G401 (cell line): Measurements from ENCODE around the gene MLST8. TPM values are rescaled to one million over a fixed set of nuclear protein-coding genes. Genes with fewer than 3 reads are reported as not detected.

Experiments used
- DNase-seq: peaks from one replicate; pipeline ENCODE4 v3.0.0-alpha.2; 2015; ENCODE audit warnings: low spot score
- in situ Hi-C: cut with HindIII; loops from 2 replicates; pipeline ENCODE4 v1.10.0; 2016; ENCODE audit warnings: low sequenced_read_pairs, mixed read lengths
- total RNA-seq: library from RNA; depleted of rRNA; stranded (reverse); fragments of >200 nt; shearing (Covaris generic); gene quantifications from 2 replicates; pipeline ENCODE4 v1.2.3, GENCODE V29; 2014; rRNA removed

MLST8 gene
- total RNA-seq = 34.8 and 86.2 TPM in 2 replicates

DNA sequence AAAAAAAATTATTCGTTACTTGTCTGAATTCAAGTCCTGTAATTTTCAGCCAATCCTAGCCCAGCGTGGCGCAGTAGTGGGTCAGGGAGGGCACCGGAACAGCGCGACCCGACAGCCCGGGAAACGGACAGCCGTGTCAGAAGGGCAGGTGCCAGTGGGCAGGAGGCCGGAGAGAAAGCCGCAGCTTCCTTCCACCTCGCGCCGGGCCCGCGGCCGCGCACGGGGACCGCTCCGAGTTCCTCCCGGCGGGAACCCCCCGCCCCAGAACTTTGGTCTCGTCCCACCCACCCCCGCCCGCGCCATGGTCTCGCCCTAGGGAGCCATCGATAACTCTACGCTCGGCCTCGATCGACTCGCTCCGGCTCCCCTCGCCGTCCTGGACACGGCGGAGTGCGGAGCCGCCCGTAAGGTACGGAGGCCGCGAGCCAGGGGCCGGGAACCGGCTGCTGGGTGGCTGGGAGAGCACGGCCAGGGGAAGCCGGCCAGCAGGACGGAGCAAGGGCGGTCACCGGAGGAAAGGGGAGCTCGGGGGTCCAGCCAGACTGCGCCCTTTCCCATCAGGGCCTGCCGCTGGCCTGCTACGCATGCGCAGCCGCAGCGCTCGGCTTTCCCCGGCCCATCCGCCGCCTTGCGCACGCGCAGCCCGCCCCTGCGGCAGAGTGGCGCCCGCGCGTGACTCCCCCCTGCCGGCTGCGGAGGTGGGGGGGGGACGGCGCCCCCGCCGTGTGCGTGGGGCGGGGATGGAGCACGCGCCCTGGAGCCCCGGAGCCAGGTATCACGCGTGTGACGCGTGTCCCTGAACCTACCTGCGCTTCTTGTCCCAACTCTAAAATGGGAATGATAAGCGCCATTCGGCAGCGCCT lies at the start of gene MLST8:
MLST8 (plus strand) TSS at position 351 of the 863 bp plus-strand sequence. CDS start 632 bp downstream, outside the sequence.
- in situ Hi-C loops = no loop called here
- DNase-seq = peak; percentile 84

DNA sequence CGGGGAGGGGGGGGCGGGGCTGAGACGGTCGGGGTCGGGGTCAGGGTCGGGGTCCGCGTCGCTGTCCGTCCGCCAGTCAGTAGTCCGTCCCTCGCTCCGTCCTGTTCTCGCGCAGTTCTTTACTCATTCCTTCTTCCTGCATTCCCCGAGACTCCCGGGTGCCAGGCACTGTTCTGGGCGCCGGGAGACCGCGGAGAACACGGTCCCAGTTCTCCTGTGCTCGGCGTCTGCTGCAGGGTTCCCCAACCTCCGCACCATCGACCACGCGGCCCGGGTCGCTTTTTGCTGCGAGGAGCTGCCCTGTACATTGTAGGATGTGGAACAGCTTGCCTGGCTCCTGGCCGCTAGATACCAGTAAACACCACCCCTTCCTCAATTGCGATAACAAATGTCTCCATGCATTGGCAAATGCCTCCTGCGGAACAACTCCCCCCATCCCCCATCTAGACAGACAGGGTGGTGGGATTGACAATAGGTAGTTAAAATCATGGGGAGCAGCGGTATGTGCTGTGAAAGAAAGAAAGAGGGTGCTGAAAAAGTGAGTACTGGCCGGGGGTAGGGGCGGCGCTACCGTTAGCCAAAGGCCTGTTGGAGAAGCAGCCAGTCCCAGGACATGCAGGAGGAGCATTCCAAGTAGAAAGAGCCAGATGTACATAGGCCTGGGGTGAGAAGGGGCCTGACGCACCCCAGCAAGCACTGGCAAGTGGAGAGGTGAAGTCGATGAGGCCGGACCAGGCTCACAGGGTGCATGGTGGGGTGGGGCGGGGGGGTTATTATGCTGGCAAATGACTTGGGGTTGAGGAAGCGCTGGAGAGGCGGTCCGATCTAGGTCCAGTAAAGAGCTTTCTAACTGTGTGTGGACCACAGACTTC lies 49.0 kb upstream of the MLST8 start:
- in situ Hi-C loops = loop anchor here (25.0 kb wide), 1 partner anchor 356 kb away; the partner anchor contains the start of genes AMDHD2 and ATP6V0C
- DNase-seq = no peak

- in situ Hi-C loops = loop anchor here (25.0 kb wide), 1 partner anchor 355 kb away; the partner anchor contains the start of genes AMDHD2 and ATP6V0C
- no peak for DNase-seq
Measured at GRCh38 chr16:2156849-2157224, 48.4 kb upstream of the MLST8 start.

GRCh38 chr16:2157480-2158261 lies 47.6 kb upstream of the MLST8 start:
- peak; percentile 47 for DNase-seq
- in situ Hi-C loops = loop anchor here (25.0 kb wide), 1 partner anchor 355 kb away; the partner anchor contains the start of genes AMDHD2 and ATP6V0C

DNA sequence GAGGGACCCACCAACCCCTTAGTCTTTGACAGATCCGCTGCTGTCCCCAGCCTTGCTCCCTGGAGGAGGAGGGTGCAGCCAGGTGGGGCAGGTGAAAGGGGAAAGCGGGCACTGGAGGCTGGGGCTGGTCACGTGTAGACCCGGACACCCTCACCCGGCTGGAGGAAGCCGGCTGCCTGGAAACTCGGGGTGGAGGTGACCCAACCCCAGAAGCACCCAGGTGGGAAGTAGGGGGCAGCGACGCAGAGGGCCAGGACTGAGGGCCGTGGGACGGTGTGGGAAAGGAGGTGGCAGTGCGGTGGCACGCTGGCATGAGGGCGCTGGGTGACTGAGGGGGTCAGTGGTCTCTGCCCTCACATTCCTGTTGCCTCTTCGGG lies 47.0 kb upstream of the MLST8 start:
- DNase-seq = no peak
- in situ Hi-C loops = loop anchor here (25.0 kb wide), 1 partner anchor 354 kb away; the partner anchor contains the start of genes AMDHD2 and ATP6V0C

- in situ Hi-C loops = loop anchor here (25.0 kb wide), 1 partner anchor 353 kb away; the partner anchor contains the start of genes AMDHD2 and ATP6V0C
- peak; percentile 73 for DNase-seq
Measured at GRCh38 chr16:2159175-2159838, 45.9 kb upstream of the MLST8 start.

DNA sequence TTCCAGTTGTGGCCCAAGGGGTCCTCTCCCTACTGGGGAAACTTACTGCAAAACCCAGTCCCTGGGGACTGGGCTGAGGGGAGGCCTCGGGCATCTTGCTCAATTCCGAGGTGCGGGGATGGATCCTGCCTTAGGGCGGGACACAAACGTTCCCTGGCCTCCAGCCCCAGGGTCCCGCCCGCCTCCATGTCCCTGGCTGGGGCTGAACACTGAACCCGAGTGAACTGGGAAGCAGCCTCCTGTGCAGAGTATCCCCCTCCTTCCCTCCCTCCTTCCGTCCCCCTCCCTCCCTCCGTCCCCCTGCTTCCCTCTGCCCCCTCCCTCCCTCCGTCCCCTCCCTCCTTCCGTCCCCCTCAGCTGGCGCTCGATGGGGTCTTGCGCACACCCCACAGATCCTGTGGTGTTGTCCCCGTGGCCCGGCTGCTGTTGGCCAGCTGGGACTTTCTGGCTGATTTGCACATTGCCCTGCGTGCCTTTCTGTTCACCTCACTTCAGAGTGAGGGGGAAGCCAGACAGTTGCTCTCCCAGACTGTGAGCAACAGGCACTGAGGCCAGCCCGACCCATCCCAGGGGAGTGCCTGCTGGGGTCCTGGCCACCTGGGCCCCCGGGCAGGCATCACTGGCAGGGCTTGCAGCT lies 44.2 kb upstream of the MLST8 start:
- no peak for DNase-seq
- in situ Hi-C loops = loop anchor here (5.0 to 25.0 kb wide), 3 partner anchors 86 to 351 kb away; partner anchors contain the start of genes AMDHD2 and ATP6V0C

- in situ Hi-C loops = loop anchor here (5.0 to 25.0 kb wide), 3 partner anchors 87 to 350 kb away; partner anchors contain the start of genes AMDHD2 and ATP6V0C
- DNase-seq = no peak
Measured at GRCh38 chr16:2161911-2162310, 43.3 kb upstream of the MLST8 start.

GRCh38 chr16:2162676-2163118 lies 42.6 kb upstream of the MLST8 start:
- no peak for DNase-seq
- in situ Hi-C loops = loop anchor here (5.0 to 25.0 kb wide), 3 partner anchors 88 to 350 kb away; partner anchors contain the start of genes AMDHD2 and ATP6V0C

GRCh38 chr16:2163211-2163881 lies 41.9 kb upstream of the MLST8 start:
- no peak for DNase-seq
- in situ Hi-C loops = loop anchor here (5.0 to 25.0 kb wide), 3 partner anchors 89 to 349 kb away; partner anchors contain the start of genes AMDHD2 and ATP6V0C

DNA sequence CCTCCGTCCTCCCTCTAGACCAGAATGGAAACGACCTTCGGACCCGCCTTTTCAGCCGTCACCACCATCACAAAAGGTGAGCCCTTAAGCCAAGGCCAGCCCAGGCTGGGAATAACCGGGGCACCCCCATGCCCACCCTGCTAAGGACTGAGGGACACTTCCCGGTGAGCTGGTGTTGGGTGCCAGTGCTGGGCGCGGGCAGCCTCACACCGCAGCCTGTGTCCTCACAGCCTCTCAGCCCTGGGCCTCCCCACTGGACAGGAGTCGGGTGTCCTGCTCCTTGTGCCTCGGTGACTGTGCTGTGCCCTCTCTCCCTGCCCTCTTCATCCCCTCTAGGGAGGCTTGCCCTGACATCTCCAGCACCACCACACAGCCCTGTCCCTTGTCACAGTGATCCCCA lies 39.4 kb upstream of the MLST8 start:
- in situ Hi-C loops = loop anchor here (10.0 to 25.0 kb wide), 2 partner anchors 91 to 346 kb away; partner anchors contain the start of genes AMDHD2 and ATP6V0C
- DNase-seq = no peak

DNA sequence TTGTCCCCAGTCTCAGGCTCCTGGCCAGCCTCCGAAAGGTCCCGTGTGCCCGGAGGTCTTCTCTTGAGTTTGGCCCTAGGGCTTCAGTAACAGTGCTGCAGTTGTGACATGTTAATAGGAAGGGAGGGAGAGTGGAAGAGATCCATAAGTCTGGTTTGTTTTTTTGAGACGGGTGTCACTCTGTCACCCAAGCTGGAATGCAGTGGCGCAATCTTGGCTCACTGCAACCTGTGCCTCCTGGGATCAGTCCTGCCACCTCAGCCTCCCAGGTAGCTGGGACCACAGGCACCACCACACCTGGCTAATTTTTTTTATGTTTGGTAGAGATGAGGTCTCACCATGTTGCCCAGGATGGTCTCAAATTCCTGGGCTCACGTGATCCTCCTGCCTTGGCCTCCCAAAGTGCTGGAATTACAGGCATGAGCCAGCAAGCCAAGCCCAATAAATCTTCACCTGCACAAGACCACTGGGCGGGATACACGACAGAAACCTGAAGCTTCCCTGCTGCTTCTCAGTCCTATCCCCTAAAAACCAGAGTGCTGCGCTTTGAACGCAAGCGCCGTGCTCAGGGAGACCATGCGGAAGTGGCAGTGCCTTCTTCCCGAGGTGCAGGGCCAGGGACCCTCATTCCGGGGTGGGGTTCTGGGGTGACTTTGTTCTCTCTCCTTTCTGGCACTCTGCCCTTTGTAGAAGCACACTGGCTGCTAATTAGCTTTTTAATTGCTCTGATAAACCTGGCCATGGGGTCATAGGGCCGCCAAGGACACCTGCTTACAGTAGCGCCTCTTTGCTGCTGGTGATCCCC lies 38.8 kb upstream of the MLST8 start:
- DNase-seq = no peak
- in situ Hi-C loops = loop anchor here (10.0 to 25.0 kb wide), 2 partner anchors 92 to 346 kb away; partner anchors contain the start of genes AMDHD2 and ATP6V0C

GRCh38 chr16:2167068-2167638 lies 38.1 kb upstream of the MLST8 start:
- in situ Hi-C loops = loop anchor here (10.0 to 25.0 kb wide), 2 partner anchors 92 to 345 kb away; partner anchors contain the start of genes AMDHD2 and ATP6V0C
- no peak for DNase-seq

GRCh38 chr16:2170080-2170479 lies 35.2 kb upstream of the MLST8 start:
- in situ Hi-C loops = loop anchor here (25.0 kb wide), 1 partner anchor 342 kb away; the partner anchor contains the start of genes AMDHD2 and ATP6V0C
- DNase-seq = no peak
